SK-N-SH (cell line): ENCODE measurements around the gene KLHDC7B.

Source experiments
- EP300 ChIP-seq, 2 experiments: IDR thresholded peaks; 2 replicates each; pipeline versions ENCODE4 v1.4.0 to v1.6.1; 2012; ENCODE audit warnings: borderline replicate concordance in 1 of 2, low read depth in 1 of 2, low read length in 1 of 2
- EZH2phosphoT487 ChIP-seq: fragments of 200-600 bp; sonication (generic); IDR thresholded peaks from 2 replicates; pipeline ENCODE4 v1.6.1; 2017; ENCODE audit warnings: low read depth, mixed run types, mild to moderate bottlenecking, antibody characterized with exemption, moderate library complexity, borderline replicate concordance
- FOXJ3 ChIP-seq: sonication (generic); formaldehyde crosslinking; IDR thresholded peaks from 2 replicates; pipeline ENCODE4 v1.5.1; 2020; ENCODE audit warnings: mild to moderate bottlenecking, missing genetic modification reagents
- JUND ChIP-seq: IDR thresholded peaks from 2 replicates; pipeline ENCODE4 v1.4.0; 2012
- MXI1 ChIP-seq: IDR thresholded peaks from 2 replicates; pipeline ENCODE4 v1.6.1; 2012; ENCODE audit warnings: mild to moderate bottlenecking, low read depth, low read length, improper control_type of control experiment
- RAD21 ChIP-seq: IDR thresholded peaks from 2 replicates; pipeline ENCODE4 v1.6.1; 2012; ENCODE audit warnings: mild to moderate bottlenecking, low read length
- USF1 ChIP-seq: IDR thresholded peaks from 2 replicates; pipeline ENCODE4 v1.4.0; 2012; ENCODE audit warnings: low read depth, borderline replicate concordance
- YY1 ChIP-seq: IDR thresholded peaks from 2 replicates; pipeline ENCODE4 v1.4.0; 2012; ENCODE audit warnings: low read depth, mild to moderate bottlenecking
- TF ChIP-seq, protein P1 (sequence below): fragments of 200-600 bp; sonication (generic); IDR thresholded peaks from 2 replicates; pipeline ENCODE4 v1.6.1; 2017; ENCODE audit warnings: antibody characterized with exemption, mild to moderate bottlenecking, moderate library complexity

- no peak for TF ChIP-seq USF1
- no peak for TF ChIP-seq EP300 (IDR thresholded peaks at IDR 0.05; ENCODE audit: borderline replicate concordance in 1 of 2, low read depth in 1 of 2, low read length in 1 of 2)
- TF ChIP-seq JUND = no peak
- TF ChIP-seq, protein P1, sequence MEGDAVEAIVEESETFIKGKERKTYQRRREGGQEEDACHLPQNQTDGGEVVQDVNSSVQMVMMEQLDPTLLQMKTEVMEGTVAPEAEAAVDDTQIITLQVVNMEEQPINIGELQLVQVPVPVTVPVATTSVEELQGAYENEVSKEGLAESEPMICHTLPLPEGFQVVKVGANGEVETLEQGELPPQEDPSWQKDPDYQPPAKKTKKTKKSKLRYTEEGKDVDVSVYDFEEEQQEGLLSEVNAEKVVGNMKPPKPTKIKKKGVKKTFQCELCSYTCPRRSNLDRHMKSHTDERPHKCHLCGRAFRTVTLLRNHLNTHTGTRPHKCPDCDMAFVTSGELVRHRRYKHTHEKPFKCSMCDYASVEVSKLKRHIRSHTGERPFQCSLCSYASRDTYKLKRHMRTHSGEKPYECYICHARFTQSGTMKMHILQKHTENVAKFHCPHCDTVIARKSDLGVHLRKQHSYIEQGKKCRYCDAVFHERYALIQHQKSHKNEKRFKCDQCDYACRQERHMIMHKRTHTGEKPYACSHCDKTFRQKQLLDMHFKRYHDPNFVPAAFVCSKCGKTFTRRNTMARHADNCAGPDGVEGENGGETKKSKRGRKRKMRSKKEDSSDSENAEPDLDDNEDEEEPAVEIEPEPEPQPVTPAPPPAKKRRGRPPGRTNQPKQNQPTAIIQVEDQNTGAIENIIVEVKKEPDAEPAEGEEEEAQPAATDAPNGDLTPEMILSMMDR = peak; percentile 79
- peak; percentile 63 for TF ChIP-seq MXI1
- no peak for TF ChIP-seq FOXJ3 (CRISPR knock-in tag)
- TF ChIP-seq RAD21 = peak; percentile 65
- TF ChIP-seq YY1 = no peak
- no peak for TF ChIP-seq EZH2phosphoT487
These were observed 17.1 kb downstream of the KLHDC7B start, which contains the start of gene SYCE3 for GRCh38 chr22:50562523-50563412.
